Sigmoid colon (tissue), 7 donors: Measurements from ENCODE around the gene THAP4. TPM values are rescaled to one million over a fixed set of nuclear protein-coding genes. Genes with fewer than 3 reads are reported as not detected.

Source experiments
- DNase-seq: peaks from one replicate; pipeline ENCODE4 v3.0.0-alpha.2; 2019
- H3K27ac ChIP-seq, 4 donors: fragments of 200-600 bp; sonication (generic); one replicate each; pipeline ENCODE4 v1.5.1; 2016 to 2019; ENCODE audit warnings: mild to moderate bottlenecking in 1 of 4
- H3K27me3 ChIP-seq, 3 donors: fragments of 200-600 bp; sonication (generic); one replicate each; pipeline ENCODE4 v1.5.1; 2019; ENCODE audit warnings: mild to moderate bottlenecking in 1 of 3
- H3K36me3 ChIP-seq, 4 donors: fragments of 200-600 bp; sonication (generic); one replicate each; pipeline ENCODE4 v1.5.1; 2016 to 2019
- H3K4me1 ChIP-seq, 4 donors: fragments of 200-600 bp; sonication (generic); one replicate each; pipeline ENCODE4 v1.5.1; 2017 to 2019
- H3K4me3 ChIP-seq, 4 donors: fragments of 200-600 bp; sonication (generic); one replicate each; pipeline ENCODE4 v1.5.1; 2017 to 2019; ENCODE audit warnings: mild to moderate bottlenecking in 2 of 4, moderate library complexity in 1 of 4
- H3K9me3 ChIP-seq, 4 donors: fragments of 200-600 bp in 3 of 4; sonication (generic) in 3 of 4; one replicate each; pipeline versions ENCODE4 v1.5.1 to v1.6.1; 2013 to 2019
- EP300 ChIP-seq, 4 donors: sonication (generic); formaldehyde crosslinking; IDR thresholded peaks; one replicate each; pipeline ENCODE4 v1.6.1; 2017; ENCODE audit warnings: antibody characterized with exemption in 4 of 4
- POLR2A ChIP-seq, 2 donors: fragments of 450-650 bp; IDR thresholded peaks; one replicate each; pipeline ENCODE4 v1.6.1; 2016; ENCODE audit warnings: antibody characterized with exemption in 2 of 2, mild to moderate bottlenecking in 2 of 2, moderate library complexity in 2 of 2
- POLR2AphosphoS5 ChIP-seq, 4 donors: sonication (generic); formaldehyde crosslinking; IDR thresholded peaks; one replicate each; pipeline ENCODE4 v1.6.1; 2017; ENCODE audit warnings: antibody characterized with exemption in 4 of 4
- WGBS, 2 donors: extraction: QIAGEN DNeasy Blood & Tissue Kit; methylation state at CpG; one replicate each; pipeline ENCODE4 v1.1.7; 2013; 5-methylcytosine and 5-hydroxymethylcytosine counted together
- intact Hi-C: fragments of 100-400 bp; cut with DNase I; formaldehyde crosslinking; loops from one replicate; pipeline ENCODE4 v1.15.1; 2023
- polyA plus RNA-seq, 3 donors: library from polyadenylated mRNA; stranded (reverse); fragments of 200-250 nt; gene quantifications; one replicate each; pipeline ENCODE4 v1.2.3, GENCODE V29; 2013
- total RNA-seq, 4 donors: library from RNA; depleted of rRNA; stranded (reverse); fragments of >200 nt; gene quantifications; one replicate each; pipeline ENCODE4 v1.1.0, GENCODE V29; 2016
- TF ChIP-seq, protein P1 (sequence below), 4 experiments: fragments of 450-650 bp in 3 of 4; fragments of 200-600 bp in 1 of 4; IDR thresholded peaks; one replicate each; pipeline ENCODE4 v1.5.1; 2016 to 2019; ENCODE audit warnings: antibody characterized with exemption in 4 of 4, mild to moderate bottlenecking in 3 of 4, moderate library complexity in 2 of 4
- donor health status: healthy with polysubstance abuse.
- donor health status: Bipolar disorder and iron deficiency.
- donor health status: healthy.

Gene THAP4
- total and polyA plus RNA-seq, 7 donors, result 28.9 to 112 (median 44.7) TPM

DNA sequence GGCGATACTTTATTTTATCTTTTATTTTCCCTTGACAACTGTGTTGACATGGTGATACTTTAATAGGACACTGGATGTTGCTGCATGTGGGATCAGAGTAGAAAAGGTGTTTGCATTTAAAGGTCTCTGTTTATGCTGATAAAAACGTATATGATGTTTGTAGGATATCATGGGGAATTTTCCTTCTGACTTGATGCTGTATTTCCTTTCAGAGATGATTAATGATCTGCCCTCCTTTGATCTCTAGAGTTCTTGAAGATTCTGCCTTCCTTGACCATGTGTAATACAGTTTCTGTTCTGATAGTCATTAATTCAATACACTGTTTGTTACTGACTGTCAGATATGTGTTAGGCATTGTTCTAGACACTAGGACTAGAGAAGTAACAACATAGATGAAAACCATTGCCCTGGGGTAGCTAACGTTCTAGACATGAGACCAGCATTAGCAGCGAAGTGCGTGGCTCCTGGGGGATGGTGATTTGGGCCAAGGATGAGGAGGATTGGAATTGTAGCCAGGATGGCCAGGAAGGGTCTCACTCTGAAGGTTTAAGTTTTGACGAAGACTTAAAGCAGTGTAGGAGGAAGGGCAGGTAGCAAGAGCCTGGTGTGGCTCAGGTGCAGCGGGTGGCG is 3.3 kb upstream of the THAP4 start:
- Histone ChIP-seq H3K4me1 (peaks cover 0 to 55% (median 49%) of the 10 kb centered on the region in 4 donors), H3K27ac (peak overlapping the region in 3 of 4 donors; percentile 37 to 61 (median 50)), H3K9me3 (no peaks in the 10 kb centered on the region), H3K27me3 (no peaks in the 10 kb centered on the region), H3K4me3 (no peak overlapping the region), H3K36me3 (no peaks in the 10 kb centered on the region)
- intact Hi-C loops, result no loop called here
- DNase-seq, result no peak
- WGBS, 2 donors, result 91 to 92% methylated on average over 8 of the region's 8 CpGs
- TF ChIP-seq, protein P1, sequence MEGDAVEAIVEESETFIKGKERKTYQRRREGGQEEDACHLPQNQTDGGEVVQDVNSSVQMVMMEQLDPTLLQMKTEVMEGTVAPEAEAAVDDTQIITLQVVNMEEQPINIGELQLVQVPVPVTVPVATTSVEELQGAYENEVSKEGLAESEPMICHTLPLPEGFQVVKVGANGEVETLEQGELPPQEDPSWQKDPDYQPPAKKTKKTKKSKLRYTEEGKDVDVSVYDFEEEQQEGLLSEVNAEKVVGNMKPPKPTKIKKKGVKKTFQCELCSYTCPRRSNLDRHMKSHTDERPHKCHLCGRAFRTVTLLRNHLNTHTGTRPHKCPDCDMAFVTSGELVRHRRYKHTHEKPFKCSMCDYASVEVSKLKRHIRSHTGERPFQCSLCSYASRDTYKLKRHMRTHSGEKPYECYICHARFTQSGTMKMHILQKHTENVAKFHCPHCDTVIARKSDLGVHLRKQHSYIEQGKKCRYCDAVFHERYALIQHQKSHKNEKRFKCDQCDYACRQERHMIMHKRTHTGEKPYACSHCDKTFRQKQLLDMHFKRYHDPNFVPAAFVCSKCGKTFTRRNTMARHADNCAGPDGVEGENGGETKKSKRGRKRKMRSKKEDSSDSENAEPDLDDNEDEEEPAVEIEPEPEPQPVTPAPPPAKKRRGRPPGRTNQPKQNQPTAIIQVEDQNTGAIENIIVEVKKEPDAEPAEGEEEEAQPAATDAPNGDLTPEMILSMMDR (IDR thresholded peaks at IDR 0.05), result no peak
- TF ChIP-seq POLR2A (IDR thresholded peaks at IDR 0.05) (no peak), EP300 (IDR thresholded peaks at IDR 0.05) (no peak), POLR2AphosphoS5 (IDR thresholded peaks at IDR 0.05) (no peak)

DNA sequence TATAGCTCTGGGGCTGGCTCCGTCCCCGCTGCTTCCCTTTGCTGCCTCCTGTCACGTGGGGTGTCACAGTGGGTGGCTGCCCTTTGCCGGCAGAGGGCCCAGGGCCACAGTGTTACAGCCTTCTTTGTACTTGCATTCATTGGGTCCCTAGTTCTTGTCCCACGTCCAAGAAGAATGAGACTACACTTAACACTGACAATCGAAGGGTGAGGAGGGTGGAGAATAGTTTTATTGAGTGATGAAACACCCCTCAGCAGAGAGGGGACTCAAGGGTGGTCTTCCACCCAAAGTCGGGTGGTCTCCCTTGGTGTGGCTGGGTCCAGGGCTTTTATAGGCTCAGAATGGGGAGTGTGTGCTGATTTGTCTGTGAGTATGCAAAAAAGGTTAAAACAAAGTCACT is 2.4 kb upstream of the THAP4 start:
- Histone ChIP-seq H3K27me3 (no peaks in the 10 kb centered on the region), H3K9me3 (no peaks in the 10 kb centered on the region), H3K4me1 (peaks cover 0 to 62% (median 57%) of the 10 kb centered on the region in 4 donors), H3K4me3 (no peak overlapping the region), H3K36me3 (no peaks in the 10 kb centered on the region), H3K27ac (no peak overlapping the region)
- DNase-seq, result no peak
- intact Hi-C loops, result loop anchor here (5.0 to 10.0 kb wide), 3 partner anchors 63 to 285 kb away; partner anchors contain the start of genes FARP2 and ING5
- TF ChIP-seq EP300 (IDR thresholded peaks at IDR 0.05), result no peak
- no peak for TF ChIP-seq POLR2A (IDR thresholded peaks at IDR 0.05)
- TF ChIP-seq, protein P1 (IDR thresholded peaks at IDR 0.05), result no peak
- TF ChIP-seq POLR2AphosphoS5 (IDR thresholded peaks at IDR 0.05), result no peak
- WGBS, 2 donors, result 96 to 98% methylated on average over 7 of the region's 7 CpGs

- TF ChIP-seq POLR2A (IDR thresholded peaks at IDR 0.05) (no peak), EP300 (IDR thresholded peaks at IDR 0.05) (no peak), POLR2AphosphoS5 (IDR thresholded peaks at IDR 0.05) (no peak)
- TF ChIP-seq, protein P1 (IDR thresholded peaks at IDR 0.05), result no peak
- Histone ChIP-seq H3K27me3 (no peaks in the 10 kb centered on the region), H3K27ac (no peak overlapping the region), H3K4me3 (peak overlapping the region in 1 of 4 donors; percentile 95), H3K36me3 (peaks cover 0 to under 1% (median 0%) of the 10 kb centered on the region in 4 donors), H3K4me1 (peaks cover 0 to 66% (median 60%) of the 10 kb centered on the region in 4 donors), H3K9me3 (no peaks in the 10 kb centered on the region)
- 95 to 97% methylated on average over 14 of the region's 14 CpGs for WGBS, 2 donors
- intact Hi-C loops, result loop anchor here (5.0 to 10.0 kb wide), 3 partner anchors 63 to 284 kb away; partner anchors contain the start of genes FARP2 and ING5
- DNase-seq, result no peak
These were observed 2.0 kb upstream of the THAP4 start for GRCh38 chr2:241638940-241639339.

GRCh38 chr2:241637795-241638660 is 1.1 kb upstream of the THAP4 start:
- 1% methylated on average over 67 of the region's 67 CpGs for WGBS, 2 donors
- H3K9me3 ChIP-seq, result no peaks in the 10 kb centered on the region
- H3K27ac ChIP-seq, result peak overlapping the region; percentile 90 to 99 (median 94)
- intact Hi-C loops, result loop anchor here (1.0 to 10.0 kb wide), 7 partner anchors 28 to 323 kb away; partner anchors contain the start of genes DTYMK, FARP2, HDLBP and ING5
- peaks cover 0 to 66% (median 60%) of the 10 kb centered on the region in 4 donors for H3K4me1 ChIP-seq
- peak overlapping the region; percentile 57 to 95 (median 81) for H3K4me3 ChIP-seq
- TF ChIP-seq POLR2AphosphoS5 (IDR thresholded peaks at IDR 0.05) (no peak), POLR2A (IDR thresholded peaks at IDR 0.05) (no peak), EP300 (IDR thresholded peaks at IDR 0.05) (no peak)
- TF ChIP-seq, protein P1 (IDR thresholded peaks at IDR 0.05), result no peak
- no peak for DNase-seq
- peaks cover 6 to 9% (median 8%) of the 10 kb centered on the region in 4 donors for H3K36me3 ChIP-seq
- H3K27me3 ChIP-seq, result no peaks in the 10 kb centered on the region
